Activated CD4-positive, alpha-beta T cell treated with anti-CD3 and anti-CD28 coated beads, Interleukin-10, Interleukin-2, amounts not matched to agents 100 ng/mL and 50 ng/mL, durations not matched to agents 16 hours and 8 hours (primary cell): ENCODE data around the gene METTL22.

Experiments used
- DNase-seq: peaks from one replicate; pipeline ENCODE4 v3.0.0-alpha.2; 2020

METTL22 gene

GRCh38 chr16:8669481-8669880 lies 48.0 kb downstream of the METTL22 start:
- no peak for DNase-seq

GRCh38 chr16:8670014-8670560 lies 48.6 kb downstream of the METTL22 start:
- DNase-seq: no peak

GRCh38 chr16:8673611-8674412 lies 52.3 kb downstream of the METTL22 start:
- DNase-seq: no peak

GRCh38 chr16:8674413-8675022 lies 53.0 kb downstream of the METTL22 start, which contains the start of gene ABAT:
ABAT (plus strand) TSS chr16:8674617; CDS start chr16:8735740, 61,123 bp downstream.
- peak; percentile 93 for DNase-seq

- DNase-seq: peak; percentile 45
Observed at GRCh38 chr16:8675183-8676159, 54.0 kb downstream of the METTL22 start.

- DNase-seq: no peak
Observed at GRCh38 chr16:8676160-8676547, 54.7 kb downstream of the METTL22 start.

GRCh38 chr16:8676737-8677375 lies 55.4 kb downstream of the METTL22 start:
- DNase-seq: no peak

GRCh38 chr16:8677481-8677880 lies 56.0 kb downstream of the METTL22 start:
- DNase-seq: no peak

GRCh38 chr16:8678068-8678927 lies 56.8 kb downstream of the METTL22 start:
- no peak for DNase-seq

- DNase-seq: no peak
Observed at GRCh38 chr16:8679151-8679550, 57.7 kb downstream of the METTL22 start.

GRCh38 chr16:8682551-8683259 lies 61.2 kb downstream of the METTL22 start:
- no peak for DNase-seq

GRCh38 chr16:8683640-8684039 lies 62.1 kb downstream of the METTL22 start:
- no peak for DNase-seq

- DNase-seq: no peak
Observed at GRCh38 chr16:8685617-8686016, 64.1 kb downstream of the METTL22 start.

GRCh38 chr16:8686031-8686621 lies 64.6 kb downstream of the METTL22 start:
- no peak for DNase-seq

- no peak for DNase-seq
Observed at GRCh38 chr16:8686879-8687278, 65.4 kb downstream of the METTL22 start.

GRCh38 chr16:8689686-8690085 lies 68.2 kb downstream of the METTL22 start:
- DNase-seq: no peak

- DNase-seq: no peak
Observed at GRCh38 chr16:8691728-8692127, 70.2 kb downstream of the METTL22 start.

- no peak for DNase-seq
Observed at GRCh38 chr16:8694795-8695728, 73.6 kb downstream of the METTL22 start.

GRCh38 chr16:8696880-8697279 lies 75.4 kb downstream of the METTL22 start:
- DNase-seq: no peak
